Measurements from ENCODE around the gene LARP1.
"Not testable (repeated sequence)": the region's sequence is repeated elsewhere in the genome, so short reads cannot be mapped to it uniquely, and the experiment has no call there.

LARP1 gene

DNA sequence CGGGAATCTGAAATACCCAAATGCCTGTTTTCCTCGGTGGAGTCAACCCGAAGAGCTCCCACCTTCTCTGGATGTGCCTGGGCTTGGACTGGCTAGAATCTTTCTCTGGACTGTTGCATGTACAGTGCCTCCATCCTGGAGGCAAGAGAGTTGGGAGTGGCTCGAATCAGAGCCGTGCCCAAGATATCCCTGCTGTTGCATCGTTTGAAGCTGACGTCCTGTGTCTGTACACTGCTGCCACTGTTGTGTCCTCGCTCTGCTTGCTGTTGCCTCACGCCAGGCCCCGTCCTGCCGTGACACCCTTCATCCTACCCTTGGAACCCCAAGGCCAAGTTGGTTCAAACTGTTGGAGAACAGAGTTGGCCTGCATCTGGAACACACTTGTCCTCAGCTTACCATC, 59.8 kb downstream of the LARP1 start:
- no peak overlapping the region for H3K4me3 ChIP-seq
- H3K27ac ChIP-seq, result no peak overlapping the region
- peaks cover 79% of the 10 kb centered on the region for H3K36me3 ChIP-seq (ENCODE audit: insufficient read depth, low read length)
- H3K9me3 ChIP-seq (ENCODE audit: low read depth, low read length), result no peaks in the 10 kb centered on the region
- no peak for DNase-seq (ENCODE audit: low read depth, low spot score)
- TF ChIP-seq POLR2AphosphoS5 (IDR thresholded peaks at IDR 0.05; ENCODE audit: borderline replicate concordance, low read depth, low read length) (no peak), FOXP2 (optimal IDR thresholded peaks at IDR 0.05; ENCODE audit: control extremely low read depth, extremely low read length, insufficient read depth) (no peak), EZH2 (IDR thresholded peaks at IDR 0.05) (no peak)
- no peak overlapping the region for H3K9ac ChIP-seq (ENCODE audit: insufficient read length)

DNA sequence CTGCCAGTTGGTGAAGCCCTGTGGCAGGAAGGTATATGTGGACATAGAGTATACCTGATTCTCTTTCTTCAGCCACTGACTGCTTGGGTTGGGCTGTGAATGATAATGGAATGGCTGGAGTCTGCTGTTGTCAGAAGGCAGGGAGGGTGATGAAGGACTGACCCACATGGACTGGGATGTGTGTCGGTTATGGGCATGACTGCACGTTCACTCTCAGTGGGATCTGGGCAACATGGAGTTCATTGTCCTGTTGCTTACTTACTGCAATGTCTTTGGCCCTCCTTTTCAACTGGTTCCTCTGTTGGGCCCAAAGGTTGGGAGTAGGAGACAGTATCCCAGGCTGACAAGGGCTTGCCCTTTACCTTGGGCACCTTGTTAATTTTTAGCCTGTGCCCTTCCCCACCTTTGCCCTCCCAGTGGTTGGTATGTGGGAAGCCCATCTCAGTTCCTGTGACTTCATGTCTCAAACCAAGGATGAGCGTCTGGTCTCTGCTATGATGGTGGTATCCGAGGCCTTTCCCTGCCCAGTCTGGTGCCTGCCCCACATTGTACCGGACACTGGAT, 60.6 kb downstream of the LARP1 start:
- no peak for TF ChIP-seq EZH2 (IDR thresholded peaks at IDR 0.05)
- TF ChIP-seq FOXP2 (optimal IDR thresholded peaks at IDR 0.05; ENCODE audit: control extremely low read depth, extremely low read length, insufficient read depth), result no peak
- TF ChIP-seq POLR2AphosphoS5 (IDR thresholded peaks at IDR 0.05; ENCODE audit: borderline replicate concordance, low read depth, low read length), result no peak; the same call in 1 of the 2 replicates
- peaks cover 72% of the 10 kb centered on the region for H3K36me3 ChIP-seq (ENCODE audit: insufficient read depth, low read length)
- H3K27ac ChIP-seq, result no peak overlapping the region

DNA sequence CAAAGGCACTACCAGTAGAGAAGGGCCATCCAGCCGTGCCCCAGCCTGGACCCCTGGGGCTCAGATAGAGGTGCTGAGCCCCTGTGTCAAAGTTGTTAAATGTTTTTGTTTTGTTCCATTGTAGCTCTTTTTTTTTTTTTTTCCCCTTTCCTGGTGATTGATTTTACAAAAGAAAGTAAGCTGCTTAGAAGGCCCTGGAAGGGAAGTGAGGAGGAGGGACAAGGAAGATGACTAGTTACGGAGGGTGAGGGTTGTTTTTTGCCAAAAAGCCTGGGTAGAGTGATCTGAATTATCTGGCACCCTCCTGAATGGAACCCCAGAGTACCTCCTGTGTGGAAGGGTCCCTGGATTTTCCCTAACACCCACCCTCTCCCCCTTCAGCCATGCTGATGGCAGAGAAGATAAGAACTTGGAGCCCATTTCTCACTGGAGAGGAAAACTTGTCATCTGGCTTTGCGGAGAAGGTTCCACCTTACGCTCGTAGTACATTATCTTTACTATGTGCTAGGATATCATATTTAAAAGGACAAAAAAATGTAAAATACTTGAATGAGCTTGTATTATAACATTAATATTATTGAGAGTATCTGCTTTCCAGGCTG, 61.8 kb downstream of the LARP1 start:
- Histone ChIP-seq H3K9ac (ENCODE audit: insufficient read length) (no peak overlapping the region), H3K36me3 (ENCODE audit: insufficient read depth, low read length) (peaks cover 60% of the 10 kb centered on the region), H3K4me3 (no peak overlapping the region), H3K9me3 (ENCODE audit: low read depth, low read length) (no peaks in the 10 kb centered on the region), H3K27ac (no peak overlapping the region)
- no peak for DNase-seq (ENCODE audit: low read depth, low spot score)
- TF ChIP-seq POLR2AphosphoS5 (IDR thresholded peaks at IDR 0.05; ENCODE audit: borderline replicate concordance, low read depth, low read length), result no peak
- TF ChIP-seq EZH2 (IDR thresholded peaks at IDR 0.05), result no peak
- TF ChIP-seq FOXP2 (optimal IDR thresholded peaks at IDR 0.05; ENCODE audit: control extremely low read depth, extremely low read length, insufficient read depth), result no peak

More for the DNA sequence above, 60.6 kb downstream of the LARP1 start:
- no peak overlapping the region for H3K4me3 ChIP-seq
- DNase-seq (ENCODE audit: low read depth, low spot score), result no peak
- no peaks in the 10 kb centered on the region for H3K9me3 ChIP-seq (ENCODE audit: low read depth, low read length)
- no peak overlapping the region for H3K9ac ChIP-seq (ENCODE audit: insufficient read length)

DNA sequence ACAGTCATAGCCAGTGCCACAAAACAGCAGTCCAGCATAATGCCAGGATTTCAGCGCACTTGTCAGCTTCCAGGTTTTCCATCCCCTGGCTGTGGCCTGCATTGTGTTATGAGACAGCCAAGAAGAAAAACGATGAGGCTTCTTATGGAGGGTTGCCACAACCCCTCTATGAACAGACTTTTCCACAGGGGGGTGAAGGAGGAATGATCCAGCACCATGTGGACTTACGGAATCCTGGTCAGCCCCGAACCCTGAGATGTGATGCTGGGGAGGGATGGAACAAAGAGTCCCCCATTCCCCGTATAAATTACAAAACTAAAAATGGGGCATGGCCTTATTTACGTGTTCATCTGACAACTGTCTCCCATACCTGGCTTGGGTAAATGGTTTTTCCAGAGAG, 62.6 kb downstream of the LARP1 start:
- Histone ChIP-seq H3K27ac (no peak overlapping the region), H3K9me3 (ENCODE audit: low read depth, low read length) (no peaks in the 10 kb centered on the region), H3K9ac (ENCODE audit: insufficient read length) (no peak overlapping the region), H3K36me3 (ENCODE audit: insufficient read depth, low read length) (peaks cover 53% of the 10 kb centered on the region), H3K4me3 (no peak overlapping the region)
- DNase-seq (ENCODE audit: low read depth, low spot score), result no peak
- TF ChIP-seq EZH2 (IDR thresholded peaks at IDR 0.05) (no peak), POLR2AphosphoS5 (IDR thresholded peaks at IDR 0.05; ENCODE audit: borderline replicate concordance, low read depth, low read length) (no peak), FOXP2 (optimal IDR thresholded peaks at IDR 0.05; ENCODE audit: control extremely low read depth, extremely low read length, insufficient read depth) (no peak)

DNA sequence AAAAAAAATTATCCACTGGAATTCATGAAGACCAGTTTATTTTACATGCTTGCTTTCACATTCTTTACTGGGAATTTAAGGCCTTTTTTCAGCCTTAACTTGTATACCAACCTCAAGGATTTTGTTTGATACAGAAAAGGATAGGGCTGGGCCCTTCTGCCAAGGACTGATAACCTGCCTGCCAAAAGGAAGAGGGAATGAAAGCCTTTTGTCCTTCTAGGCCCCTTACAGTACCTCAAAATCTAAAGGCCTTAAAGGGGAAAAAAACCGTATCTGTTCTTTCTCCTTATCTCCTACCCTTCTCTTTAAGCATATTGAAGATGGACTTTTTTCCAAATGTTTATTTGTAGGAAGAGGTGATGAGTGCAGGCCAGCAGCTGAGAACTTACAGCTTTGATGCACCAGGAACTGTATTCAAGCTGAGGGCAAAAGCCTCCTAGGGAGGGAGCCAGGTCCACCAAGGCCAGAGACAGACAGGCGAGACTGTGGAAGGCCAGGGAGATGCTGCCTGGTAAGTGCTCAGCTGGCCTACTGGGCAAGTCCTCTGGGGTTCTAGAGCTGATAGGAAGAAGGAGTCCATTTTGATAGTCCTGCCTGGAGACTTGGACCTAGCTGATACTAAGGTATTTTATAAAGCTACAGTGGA, 63.4 kb downstream of the LARP1 start:
- Histone ChIP-seq H3K9ac (ENCODE audit: insufficient read length) (no peak overlapping the region), H3K36me3 (ENCODE audit: insufficient read depth, low read length) (peaks cover 50% of the 10 kb centered on the region), H3K27ac (no peak overlapping the region), H3K4me3 (no peak overlapping the region), H3K9me3 (ENCODE audit: low read depth, low read length) (no peaks in the 10 kb centered on the region)
- no peak for TF ChIP-seq EZH2 (IDR thresholded peaks at IDR 0.05)
- TF ChIP-seq POLR2AphosphoS5 (IDR thresholded peaks at IDR 0.05; ENCODE audit: borderline replicate concordance, low read depth, low read length), result no peak
- TF ChIP-seq FOXP2 (optimal IDR thresholded peaks at IDR 0.05; ENCODE audit: control extremely low read depth, extremely low read length, insufficient read depth), result no peak
- DNase-seq (ENCODE audit: low read depth, low spot score), result no peak

DNA sequence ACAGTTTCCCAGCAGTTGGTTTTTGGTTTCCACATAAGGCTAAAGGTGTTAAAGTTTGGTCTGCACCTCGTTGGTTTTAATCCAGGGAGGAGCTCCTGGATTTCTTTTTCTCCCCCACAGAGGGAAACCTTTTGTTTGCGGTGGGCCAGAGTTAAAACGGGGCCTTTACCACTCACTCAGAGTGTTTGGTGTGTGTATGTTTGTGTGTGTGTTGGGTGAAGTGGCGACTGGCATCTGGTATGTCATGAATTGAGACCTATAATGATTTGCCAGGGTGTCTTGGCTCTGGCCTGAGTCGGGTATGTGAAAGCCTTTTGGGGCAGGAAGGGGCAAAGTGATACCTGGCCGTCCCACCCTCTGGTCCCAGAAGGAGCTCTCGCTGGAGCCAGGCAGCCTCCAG, 64.4 kb downstream of the LARP1 start:
- H3K27ac ChIP-seq, result no peak overlapping the region
- no peaks in the 10 kb centered on the region for H3K9me3 ChIP-seq (ENCODE audit: low read depth, low read length)
- H3K9ac ChIP-seq (ENCODE audit: insufficient read length), result no peak overlapping the region
- H3K36me3 ChIP-seq (ENCODE audit: insufficient read depth, low read length), result peaks cover 42% of the 10 kb centered on the region
- no peak for TF ChIP-seq EZH2 (IDR thresholded peaks at IDR 0.05)
- TF ChIP-seq POLR2AphosphoS5 (IDR thresholded peaks at IDR 0.05; ENCODE audit: borderline replicate concordance, low read depth, low read length), result no peak
- TF ChIP-seq FOXP2 (optimal IDR thresholded peaks at IDR 0.05; ENCODE audit: control extremely low read depth, extremely low read length, insufficient read depth), result no peak
- DNase-seq (ENCODE audit: low read depth, low spot score), result no peak
- H3K4me3 ChIP-seq, result no peak overlapping the region

DNA sequence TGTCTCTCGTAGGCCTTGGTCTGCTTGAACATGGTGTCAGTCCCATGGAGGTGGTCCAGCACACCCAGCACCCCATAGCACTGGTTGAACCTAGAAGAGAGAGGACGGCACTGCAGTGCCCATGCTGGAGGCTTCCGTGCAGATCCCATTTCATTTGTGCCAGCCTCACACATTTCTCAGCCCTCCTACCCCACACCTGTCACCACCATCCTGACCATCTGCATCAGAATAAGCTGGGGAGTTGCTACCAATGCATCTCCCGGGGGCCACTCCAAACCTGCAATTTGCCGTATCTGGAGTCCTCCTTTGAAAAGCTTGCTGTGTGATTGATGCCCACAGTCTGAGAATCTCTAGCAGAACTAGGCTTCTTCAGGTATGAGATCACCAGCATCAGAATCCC, 65.2 kb downstream of the LARP1 start:
- Histone ChIP-seq H3K27ac (no peak overlapping the region), H3K4me3 (no peak overlapping the region), H3K9ac (ENCODE audit: insufficient read length) (no peak overlapping the region), H3K9me3 (ENCODE audit: low read depth, low read length) (no peaks in the 10 kb centered on the region), H3K36me3 (ENCODE audit: insufficient read depth, low read length) (peaks cover 34% of the 10 kb centered on the region)
- DNase-seq (ENCODE audit: low read depth, low spot score), result no peak
- TF ChIP-seq POLR2AphosphoS5 (IDR thresholded peaks at IDR 0.05; ENCODE audit: borderline replicate concordance, low read depth, low read length), result no peak
- no peak for TF ChIP-seq FOXP2 (optimal IDR thresholded peaks at IDR 0.05; ENCODE audit: control extremely low read depth, extremely low read length, insufficient read depth)
- TF ChIP-seq EZH2 (IDR thresholded peaks at IDR 0.05), result no peak

DNA sequence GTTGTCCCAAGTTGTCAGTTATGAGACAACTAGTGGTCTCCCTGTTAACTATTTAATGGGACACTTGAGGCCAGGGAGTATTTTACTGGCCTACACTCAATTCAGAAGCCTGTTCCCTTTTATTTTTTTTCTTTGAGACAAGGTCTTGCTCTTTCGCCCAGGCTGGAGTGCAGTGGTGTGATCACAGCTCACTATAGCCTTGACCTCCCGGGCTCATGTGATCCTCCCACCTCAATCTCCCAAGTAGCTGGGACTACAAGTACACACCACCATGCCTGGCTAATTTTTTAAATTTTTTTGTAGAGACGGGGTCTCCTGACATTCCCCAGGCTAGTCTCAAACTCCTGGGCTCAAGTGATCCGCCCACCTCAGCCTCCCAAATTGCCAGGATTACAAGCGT, 67.7 kb downstream of the LARP1 start:
- H3K36me3 ChIP-seq (ENCODE audit: insufficient read depth, low read length), result peaks cover 15% of the 10 kb centered on the region
- not testable (repeated sequence) for H3K4me3 ChIP-seq; H3K9me3 ChIP-seq (ENCODE audit: low read depth, low read length); DNase-seq (ENCODE audit: low read depth, low spot score); H3K27ac ChIP-seq; H3K9ac ChIP-seq (ENCODE audit: insufficient read length)
